ENCODE measurements around the gene SPHK1. TPM values are rescaled to one million over a fixed set of nuclear protein-coding genes. Genes with fewer than 3 reads are reported as not detected.

SPHK1 gene
- total RNA-seq, 1 donor from 2014 or later, result 15.4 TPM

DNA sequence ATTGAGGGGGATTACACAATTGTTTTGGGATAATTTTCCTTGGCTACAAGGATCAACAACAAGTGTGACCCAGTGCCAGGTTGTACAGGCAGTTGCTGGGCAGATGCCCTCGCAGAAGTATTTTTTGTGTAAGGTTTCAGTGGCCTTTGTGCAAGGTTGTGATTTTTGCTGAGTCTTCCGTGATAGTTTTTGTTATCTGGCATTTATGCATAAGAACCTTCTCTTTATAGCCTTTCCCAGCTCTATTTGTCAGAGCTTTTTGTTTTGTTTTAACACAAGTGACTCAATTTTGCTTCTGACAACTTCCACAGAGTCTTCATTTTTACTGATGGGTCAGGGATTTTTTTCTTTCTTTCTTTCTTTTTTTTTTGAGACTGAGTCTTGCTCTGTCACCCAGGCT is 23.9 kb upstream of the SPHK1 start:
- Mint-ChIP-seq H3K27ac (ENCODE audit: unreplicated experiment) (no peak overlapping the region), H3K36me3 (ENCODE audit: low read depth, unreplicated experiment) (no peaks in the 10 kb centered on the region), H3K4me3 (ENCODE audit: unreplicated experiment) (no peak overlapping the region), H3K27me3 (ENCODE audit: unreplicated experiment) (peaks cover 3% of the 10 kb centered on the region), H3K4me1 (ENCODE audit: unreplicated experiment) (peaks cover 3% of the 10 kb centered on the region), H3K9me3 (ENCODE audit: unreplicated experiment) (no peaks in the 10 kb centered on the region)
- TF ChIP-seq CTCF (IDR thresholded peaks at IDR 0.05; ENCODE audit: unreplicated experiment), result no peak
- no peak for DNase-seq (ENCODE audit: low spot score)

GRCh38 chr17:76363107-76363842 is 21.1 kb upstream of the SPHK1 start:
- H3K4me3 Mint-ChIP-seq (ENCODE audit: unreplicated experiment), result no peak overlapping the region

DNA sequence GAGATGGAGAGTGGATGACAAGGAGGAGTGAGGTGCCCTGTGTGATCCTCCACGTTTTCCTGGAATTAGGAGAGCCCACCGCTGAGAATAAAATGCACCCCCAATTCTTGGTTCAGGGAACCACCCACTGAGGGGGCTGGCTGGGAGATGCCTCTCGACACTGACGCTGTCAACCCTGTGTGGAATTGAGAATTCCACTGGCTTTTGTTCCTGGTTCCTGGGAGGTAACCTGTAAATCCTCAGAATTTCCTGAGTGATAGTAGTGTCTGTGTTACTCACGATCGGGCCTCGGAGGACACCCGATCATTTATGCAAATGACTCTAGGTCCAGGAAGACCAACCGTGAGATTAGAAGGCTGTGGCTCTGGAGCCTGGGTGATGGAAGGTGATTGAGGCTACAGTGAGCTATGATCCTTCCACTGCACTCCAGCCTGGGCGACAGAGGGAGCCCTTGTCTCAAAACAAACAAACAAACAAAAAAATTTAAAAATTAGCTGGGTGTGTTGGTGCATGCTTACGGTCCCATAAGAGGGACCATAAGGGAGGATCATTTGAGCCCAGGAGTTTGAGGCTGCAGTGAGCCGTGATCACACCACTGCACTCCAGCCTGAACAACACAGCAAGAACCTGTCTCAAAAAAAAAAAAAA is 19.0 kb upstream of the SPHK1 start:
- peaks cover 1% of the 10 kb centered on the region for H3K27me3 Mint-ChIP-seq (ENCODE audit: unreplicated experiment)
- DNase-seq (ENCODE audit: low spot score), result no peak
- H3K36me3 Mint-ChIP-seq (ENCODE audit: low read depth, unreplicated experiment), result no peaks in the 10 kb centered on the region
- no peak overlapping the region for H3K27ac Mint-ChIP-seq (ENCODE audit: unreplicated experiment)
- TF ChIP-seq CTCF (IDR thresholded peaks at IDR 0.05; ENCODE audit: unreplicated experiment), result no peak
- H3K9me3 Mint-ChIP-seq (ENCODE audit: unreplicated experiment), result no peaks in the 10 kb centered on the region
- H3K4me3 Mint-ChIP-seq (ENCODE audit: unreplicated experiment), result no peak overlapping the region
- H3K4me1 Mint-ChIP-seq (ENCODE audit: unreplicated experiment), result peaks cover 3% of the 10 kb centered on the region

More at GRCh38 chr17:76363107-76363842, 21.1 kb upstream of the SPHK1 start:
- Mint-ChIP-seq H3K9me3 (ENCODE audit: unreplicated experiment) (no peaks in the 10 kb centered on the region), H3K27me3 (ENCODE audit: unreplicated experiment) (peaks cover 1% of the 10 kb centered on the region), H3K27ac (ENCODE audit: unreplicated experiment) (no peak overlapping the region), H3K36me3 (ENCODE audit: low read depth, unreplicated experiment) (no peaks in the 10 kb centered on the region), H3K4me1 (ENCODE audit: unreplicated experiment) (peaks cover 3% of the 10 kb centered on the region)
- no peak for DNase-seq (ENCODE audit: low spot score)
- TF ChIP-seq CTCF (IDR thresholded peaks at IDR 0.05; ENCODE audit: unreplicated experiment), result no peak

- DNase-seq (ENCODE audit: low spot score), result no peak
- H3K27ac Mint-ChIP-seq (ENCODE audit: unreplicated experiment), result no peak overlapping the region
- H3K4me3 Mint-ChIP-seq (ENCODE audit: unreplicated experiment), result no peak overlapping the region
- no peaks in the 10 kb centered on the region for H3K9me3 Mint-ChIP-seq (ENCODE audit: unreplicated experiment)
- no peak for TF ChIP-seq CTCF (IDR thresholded peaks at IDR 0.05; ENCODE audit: unreplicated experiment)
- H3K36me3 Mint-ChIP-seq (ENCODE audit: low read depth, unreplicated experiment), result no peaks in the 10 kb centered on the region
- peaks cover 3% of the 10 kb centered on the region for H3K4me1 Mint-ChIP-seq (ENCODE audit: unreplicated experiment)
- H3K27me3 Mint-ChIP-seq (ENCODE audit: unreplicated experiment), result peaks cover 4% of the 10 kb centered on the region
Measured at GRCh38 chr17:76366247-76366646, 18.2 kb upstream of the SPHK1 start.

DNA sequence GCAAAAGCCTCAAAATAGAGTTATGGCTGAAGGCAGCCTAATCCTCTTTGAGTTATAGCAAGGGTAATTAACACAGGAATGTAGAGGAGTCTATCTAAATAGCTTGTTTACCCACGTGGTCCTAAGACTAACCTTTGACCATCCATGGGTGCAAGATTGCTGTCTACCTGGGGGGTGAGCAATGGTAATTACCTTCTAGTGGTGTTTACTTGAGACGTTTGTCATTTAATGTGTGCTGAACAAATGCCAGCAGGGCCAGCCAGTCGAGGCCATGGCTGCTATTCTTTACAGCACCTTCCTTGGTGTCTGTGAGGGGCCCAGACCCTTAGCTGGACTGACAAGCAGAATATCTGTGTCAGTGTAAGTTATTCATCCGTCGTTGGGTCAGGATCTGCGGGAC is 16.8 kb upstream of the SPHK1 start:
- Mint-ChIP-seq H3K27me3 (ENCODE audit: unreplicated experiment) (peaks cover 4% of the 10 kb centered on the region), H3K36me3 (ENCODE audit: low read depth, unreplicated experiment) (no peaks in the 10 kb centered on the region), H3K4me3 (ENCODE audit: unreplicated experiment) (no peak overlapping the region), H3K27ac (ENCODE audit: unreplicated experiment) (no peak overlapping the region), H3K4me1 (ENCODE audit: unreplicated experiment) (no peaks in the 10 kb centered on the region), H3K9me3 (ENCODE audit: unreplicated experiment) (no peaks in the 10 kb centered on the region)
- no peak for DNase-seq (ENCODE audit: low spot score)
- TF ChIP-seq CTCF (IDR thresholded peaks at IDR 0.05; ENCODE audit: unreplicated experiment), result no peak

Measured in endothelial cell (in vitro differentiated cells).